CD4-positive, alpha-beta T cell treated with Interleukin-4 for 4 hours (primary cell): ENCODE data around the gene MAGEA12.
"Not testable (repeated sequence)": the region's sequence is repeated elsewhere in the genome, so short reads cannot be mapped to it uniquely, and the experiment has no call there.

Source experiments
- DNase-seq: peaks from one replicate; pipeline ENCODE4 v3.0.0-alpha.2; 2020

MAGEA12 gene

DNA sequence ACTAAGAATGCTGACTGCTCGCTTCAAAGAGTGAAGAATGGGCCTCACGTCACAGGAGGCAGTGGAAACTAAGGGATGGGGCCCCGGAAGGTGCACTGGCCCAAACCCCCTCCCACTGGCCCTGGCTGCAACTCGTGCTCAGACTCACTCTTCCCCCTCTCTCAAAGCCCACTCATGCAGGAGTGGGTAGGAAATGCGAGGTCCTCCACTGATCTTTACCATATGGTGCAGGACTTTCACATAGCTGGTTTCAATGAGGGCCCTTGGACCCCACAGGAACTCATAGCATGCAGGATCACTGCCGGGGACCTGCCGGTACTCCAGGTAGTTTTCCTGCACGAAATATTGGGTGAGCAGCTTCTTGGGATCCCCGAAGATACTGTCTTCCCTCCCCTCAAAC is 33.0 kb downstream of the MAGEA12 start:
- not testable (repeated sequence) for DNase-seq

DNA sequence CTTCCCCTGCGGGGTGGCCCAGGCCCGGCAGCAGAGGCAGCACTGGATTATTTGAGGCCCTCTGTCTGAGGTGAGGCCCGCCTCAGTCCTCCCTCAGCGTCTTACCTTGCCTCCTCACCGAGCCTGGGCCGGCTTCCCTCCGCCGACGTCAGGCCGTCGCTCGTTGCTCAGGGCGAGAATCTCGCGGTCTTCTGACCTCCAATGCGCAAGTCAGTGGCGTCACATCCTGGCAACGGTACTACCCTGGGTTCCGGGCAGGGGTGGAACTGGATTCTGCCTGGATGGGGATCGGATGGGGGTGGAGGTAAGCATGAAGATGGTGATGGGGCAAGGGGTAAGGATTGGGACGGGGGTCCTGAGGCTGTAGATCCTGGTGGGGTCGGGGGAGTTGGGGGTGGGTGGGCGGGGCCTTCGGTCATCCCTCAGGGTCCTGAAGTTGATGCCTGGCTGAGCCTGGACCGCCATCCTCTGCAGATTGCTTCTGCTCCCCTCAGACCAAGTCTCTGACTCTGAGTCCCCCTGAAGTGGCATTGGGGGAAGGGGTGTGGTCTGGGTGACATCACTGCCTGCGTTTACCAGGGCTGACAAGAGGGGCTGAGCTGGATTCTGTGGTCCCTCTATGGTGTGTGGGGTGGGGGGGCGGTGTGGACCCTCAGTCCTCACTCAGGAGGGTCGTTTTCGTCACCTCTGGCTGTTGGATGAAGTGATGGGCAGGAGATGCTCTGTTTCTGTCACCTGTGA is 36.2 kb downstream of the MAGEA12 start, which contains the start of gene MAGEA6:
Gene MAGEA6, minus strand, starts transcription at position 141 of the 741 bp plus-strand sequence. CDS start 2,039 bp downstream, outside the sequence.
- not testable (repeated sequence) for DNase-seq

DNA sequence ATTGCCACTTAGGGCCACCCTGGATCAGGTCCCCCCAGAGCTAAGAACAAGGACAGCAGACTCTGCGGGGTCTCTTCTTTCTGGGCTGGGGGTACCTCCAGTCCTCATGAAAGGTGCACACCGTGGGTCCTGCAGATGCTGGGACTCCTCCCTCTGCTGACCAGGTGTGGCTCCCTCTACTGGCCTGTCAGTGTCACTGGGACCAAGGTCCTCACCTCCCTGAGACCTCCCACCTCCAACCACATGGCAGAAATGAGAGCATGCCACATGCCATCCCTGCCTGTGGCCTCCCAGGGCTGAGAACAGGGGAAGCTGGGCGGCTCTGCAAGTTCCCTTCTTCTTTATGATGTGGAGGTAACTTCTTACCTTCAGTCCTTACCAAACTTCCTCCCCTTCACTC is 53.5 kb downstream of the MAGEA12 start:
- not testable (repeated sequence) for DNase-seq
